ENCODE results near the gene LAG3.
"Not testable (repeated sequence)": the region's sequence is repeated elsewhere in the genome, so short reads cannot be mapped to it uniquely, and the experiment has no call there.

LAG3 gene

GRCh38 chr12:6772331-6772695, at the start of gene LAG3:
Gene LAG3 (plus strand): TSS chr12:6772520. CDS start chr12:6772853, 333 bp downstream.
- DNase-seq (ENCODE audit: low spot score), result peak; percentile 27

GRCh38 chr12:6722863-6723262, 49.5 kb upstream of the LAG3 start:
- DNase-seq (ENCODE audit: low spot score), result no peak

- DNase-seq (ENCODE audit: low spot score), result peak; percentile 99
These were observed 48.5 kb upstream of the LAG3 start, which contains the start of gene COPS7A for GRCh38 chr12:6723607-6724408. Gene COPS7A (plus strand): TSS chr12:6724046. CDS start chr12:6724657, 611 bp downstream.

GRCh38 chr12:6724409-6724797, 47.9 kb upstream of the LAG3 start:
- DNase-seq (ENCODE audit: low spot score), result peak; percentile 12

GRCh38 chr12:6725350-6725749, 47.0 kb upstream of the LAG3 start:
- DNase-seq (ENCODE audit: low spot score), result no peak

GRCh38 chr12:6729186-6729585, 43.1 kb upstream of the LAG3 start:
- no peak for DNase-seq (ENCODE audit: low spot score)

- no peak for DNase-seq (ENCODE audit: low spot score)
These were observed 42.2 kb upstream of the LAG3 start for GRCh38 chr12:6730169-6730568.

GRCh38 chr12:6734506-6735387, 37.6 kb upstream of the LAG3 start:
- DNase-seq (ENCODE audit: low spot score), result no peak

GRCh38 chr12:6735448-6736191, 36.7 kb upstream of the LAG3 start:
- peak; percentile 38 for DNase-seq (ENCODE audit: low spot score)

GRCh38 chr12:6736754-6737153, 35.6 kb upstream of the LAG3 start:
- DNase-seq (ENCODE audit: low spot score), result no peak

- not testable (repeated sequence) for DNase-seq (ENCODE audit: low spot score)
These were observed 30.2 kb upstream of the LAG3 start for GRCh38 chr12:6742080-6742479.

GRCh38 chr12:6742834-6743233, 29.5 kb upstream of the LAG3 start:
- no peak for DNase-seq (ENCODE audit: low spot score)

- DNase-seq (ENCODE audit: low spot score), result not testable (repeated sequence)
These were observed 29.0 kb upstream of the LAG3 start for GRCh38 chr12:6743300-6743699.

- DNase-seq (ENCODE audit: low spot score), result peak; percentile 28
These were observed 26.4 kb upstream of the LAG3 start for GRCh38 chr12:6745741-6746525.

GRCh38 chr12:6747216-6747615, 25.1 kb upstream of the LAG3 start:
- DNase-seq (ENCODE audit: low spot score), result no peak

- DNase-seq (ENCODE audit: low spot score), result no peak
These were observed 23.6 kb upstream of the LAG3 start for GRCh38 chr12:6748761-6749160.

GRCh38 chr12:6750506-6750905, 21.8 kb upstream of the LAG3 start:
- DNase-seq (ENCODE audit: low spot score), result no peak

- DNase-seq (ENCODE audit: low spot score), result no peak
These were observed 20.6 kb upstream of the LAG3 start for GRCh38 chr12:6751767-6752166.

- DNase-seq (ENCODE audit: low spot score), result no peak
These were observed 20.0 kb upstream of the LAG3 start for GRCh38 chr12:6752167-6752920.

- peak; percentile 97 for DNase-seq (ENCODE audit: low spot score)
These were observed 19.2 kb upstream of the LAG3 start, which contains the start of gene MLF2 for GRCh38 chr12:6752921-6753771. Gene MLF2 (minus strand): TSS chr12:6753141. CDS start chr12:6752334, 807 bp downstream.
